Vagina (tissue), 2 donors: ENCODE data around the gene CFAP221. TPM values are rescaled to one million over a fixed set of nuclear protein-coding genes. Genes with fewer than 3 reads are reported as not detected.

Experiments used
- DNase-seq, 2 donors: peaks; one replicate each; pipeline ENCODE4 v3.0.0-alpha.2; 2017; ENCODE audit errors: extremely low spot score in 2 of 2
- H3K27ac ChIP-seq: fragments of 200-600 bp; sonication (generic); one replicate; pipeline ENCODE4 v1.5.1; 2019
- H3K27me3 ChIP-seq: fragments of 200-600 bp; sonication (generic); one replicate; pipeline ENCODE4 v1.5.1; 2019
- H3K36me3 ChIP-seq, 2 donors: fragments of 200-600 bp; sonication (generic); one replicate each; pipeline ENCODE4 v1.5.1; 2017 to 2019
- H3K4me1 ChIP-seq: fragments of 200-600 bp; sonication (generic); one replicate; pipeline ENCODE4 v1.5.1; 2019
- H3K4me3 ChIP-seq, 2 donors: fragments of 200-600 bp; sonication (generic); 1 replicate in 1 of 2; 2 replicates in 1 of 2; pipeline ENCODE4 v1.5.1; 2016 to 2019
- H3K9me3 ChIP-seq: fragments of 200-600 bp; sonication (generic); one replicate; pipeline ENCODE4 v1.5.1; 2019
- CTCF ChIP-seq, 3 experiments: fragments of 450-650 bp in 2 of 3; fragments of 200-600 bp in 1 of 3; sonication (generic) in 1 of 3; IDR thresholded peaks; one replicate each; pipeline ENCODE4 v1.5.1; 2017 to 2019; ENCODE audit warnings: antibody characterized with exemption in 3 of 3, mild to moderate bottlenecking in 2 of 3, moderate library complexity in 2 of 3
- POLR2A ChIP-seq, 2 donors: fragments of 450-650 bp; IDR thresholded peaks; one replicate each; pipeline ENCODE4 v1.6.1; 2017; ENCODE audit warnings: antibody characterized with exemption in 2 of 2, mild to moderate bottlenecking in 2 of 2, moderate library complexity in 2 of 2
- POLR2AphosphoS5 ChIP-seq, 2 donors: sonication (generic); formaldehyde crosslinking; IDR thresholded peaks; one replicate each; pipeline ENCODE4 v1.9.0; 2017; ENCODE audit warnings: antibody characterized with exemption in 2 of 2, mild to moderate bottlenecking in 2 of 2, low read depth in 1 of 2; ENCODE audit not compliant: insufficient read depth in 1 of 2
- intact Hi-C: fragments of 100-400 bp; cut with DNase I; formaldehyde crosslinking; loops from one replicate; pipeline ENCODE4 v1.15.1; 2023
- total RNA-seq: library from RNA; depleted of rRNA; stranded (reverse); fragments of >200 nt; gene quantifications from one replicate; pipeline ENCODE4 v1.2.3, GENCODE V29; 2016

CFAP221 gene
- total RNA-seq, 1 donor from 2014 or later = 3.9 TPM

GRCh38 chr2:119580550-119581072 is 36.4 kb downstream of the CFAP221 start:
- Histone ChIP-seq H3K9me3 (no peaks in the 10 kb centered on the region), H3K36me3 (no peaks in the 10 kb centered on the region), H3K4me1 (no peaks in the 10 kb centered on the region), H3K4me3 (no peak overlapping the region), H3K27me3 (no peaks in the 10 kb centered on the region), H3K27ac (no peak overlapping the region)
- no peak for DNase-seq
- intact Hi-C loops = no loop called here
- TF ChIP-seq POLR2AphosphoS5 (IDR thresholded peaks at IDR 0.05; ENCODE audit: insufficient read depth in 1 of 2, low read depth in 1 of 2) = no peak
- TF ChIP-seq POLR2A (IDR thresholded peaks at IDR 0.05) = no peak
- TF ChIP-seq CTCF (IDR thresholded peaks at IDR 0.05) = no peak

- TF ChIP-seq POLR2A (IDR thresholded peaks at IDR 0.05) = no peak
- no peak for TF ChIP-seq CTCF (IDR thresholded peaks at IDR 0.05)
- no peak for TF ChIP-seq POLR2AphosphoS5 (IDR thresholded peaks at IDR 0.05; ENCODE audit: insufficient read depth in 1 of 2, low read depth in 1 of 2)
- H3K9me3 ChIP-seq = no peaks in the 10 kb centered on the region
Observed at GRCh38 chr2:119583291-119583690, 39.0 kb downstream of the CFAP221 start.

GRCh38 chr2:119584469-119584868 is 40.2 kb downstream of the CFAP221 start:
- no peak for TF ChIP-seq POLR2A (IDR thresholded peaks at IDR 0.05)
- TF ChIP-seq POLR2AphosphoS5 (IDR thresholded peaks at IDR 0.05; ENCODE audit: insufficient read depth in 1 of 2, low read depth in 1 of 2) = no peak
- no peak for TF ChIP-seq CTCF (IDR thresholded peaks at IDR 0.05)
- Histone ChIP-seq H3K27me3 (no peaks in the 10 kb centered on the region), H3K4me3 (no peak overlapping the region), H3K4me1 (no peaks in the 10 kb centered on the region), H3K9me3 (no peaks in the 10 kb centered on the region), H3K27ac (no peak overlapping the region), H3K36me3 (no peaks in the 10 kb centered on the region)
- intact Hi-C loops = no loop called here
- no peak for DNase-seq

More at GRCh38 chr2:119583291-119583690, 39.0 kb downstream of the CFAP221 start:
- no peak for DNase-seq
- no peaks in the 10 kb centered on the region for H3K27me3 ChIP-seq
- H3K4me1 ChIP-seq = no peaks in the 10 kb centered on the region
- intact Hi-C loops = no loop called here
- H3K4me3 ChIP-seq = no peak overlapping the region
- H3K27ac ChIP-seq = no peak overlapping the region
- no peaks in the 10 kb centered on the region for H3K36me3 ChIP-seq

GRCh38 chr2:119586085-119586484 is 41.8 kb downstream of the CFAP221 start:
- Histone ChIP-seq H3K4me3 (no peak overlapping the region), H3K36me3 (no peaks in the 10 kb centered on the region)
- no peak for TF ChIP-seq POLR2AphosphoS5 (IDR thresholded peaks at IDR 0.05; ENCODE audit: insufficient read depth in 1 of 2, low read depth in 1 of 2)
- TF ChIP-seq CTCF (IDR thresholded peaks at IDR 0.05) = no peak
- TF ChIP-seq POLR2A (IDR thresholded peaks at IDR 0.05) = no peak

GRCh38 chr2:119590873-119591272 is 46.6 kb downstream of the CFAP221 start:
- no peak for TF ChIP-seq CTCF (IDR thresholded peaks at IDR 0.05)
- TF ChIP-seq POLR2A (IDR thresholded peaks at IDR 0.05) = no peak
- TF ChIP-seq POLR2AphosphoS5 (IDR thresholded peaks at IDR 0.05; ENCODE audit: insufficient read depth in 1 of 2, low read depth in 1 of 2) = no peak

More at GRCh38 chr2:119586085-119586484, 41.8 kb downstream of the CFAP221 start:
- no peaks in the 10 kb centered on the region for H3K4me1 ChIP-seq
- H3K27ac ChIP-seq = no peak overlapping the region
- no peaks in the 10 kb centered on the region for H3K27me3 ChIP-seq
- DNase-seq = no peak
- no peaks in the 10 kb centered on the region for H3K9me3 ChIP-seq
- intact Hi-C loops = no loop called here

More at GRCh38 chr2:119590873-119591272, 46.6 kb downstream of the CFAP221 start:
- Histone ChIP-seq H3K4me1 (no peaks in the 10 kb centered on the region), H3K27me3 (no peaks in the 10 kb centered on the region), H3K9me3 (no peaks in the 10 kb centered on the region), H3K4me3 (no peak overlapping the region), H3K36me3 (no peaks in the 10 kb centered on the region), H3K27ac (no peak overlapping the region)
- intact Hi-C loops = no loop called here
- no peak for DNase-seq
